Neural progenitor cell (in vitro differentiated cells): ENCODE data around the gene MAP4K3.

Experiments used
- EZH2 ChIP-seq: fragments of 200-600 bp; sonication (generic); IDR thresholded peaks from 2 replicates; pipeline ENCODE4 v1.6.1; 2017; ENCODE audit warnings: antibody characterized with exemption, mild to moderate bottlenecking, moderate library complexity
- EZH2phosphoT487 ChIP-seq: fragments of 200-600 bp; sonication (generic); IDR thresholded peaks from 2 replicates; pipeline ENCODE4 v1.6.1; 2017; ENCODE audit warnings: antibody characterized with exemption
- TF ChIP-seq, protein P1 (sequence below): fragments of 200-600 bp; sonication (generic); IDR thresholded peaks from 2 replicates; pipeline ENCODE4 v1.5.1; 2017; ENCODE audit warnings: antibody characterized with exemption, mild to moderate bottlenecking

DNA sequence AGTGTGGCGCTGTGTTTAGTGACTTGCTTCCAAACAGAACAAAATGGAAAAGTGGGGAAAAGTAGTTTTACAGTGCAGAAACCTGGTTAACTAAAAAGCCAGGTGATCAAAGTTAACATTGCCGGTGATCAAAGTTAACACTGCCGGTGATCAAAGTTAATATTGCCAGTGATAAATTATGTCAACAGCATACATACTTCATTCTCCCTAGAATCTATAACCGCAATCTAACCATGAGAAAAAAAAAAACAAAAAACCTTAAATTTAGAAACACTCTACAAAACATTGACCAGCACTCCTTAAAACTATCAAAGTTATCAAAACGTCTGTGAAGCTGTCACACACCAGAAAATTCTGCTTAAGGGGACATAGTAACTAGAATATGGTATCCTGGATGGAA, 18.6 kb downstream of the MAP4K3 start:
- TF ChIP-seq, protein P1, sequence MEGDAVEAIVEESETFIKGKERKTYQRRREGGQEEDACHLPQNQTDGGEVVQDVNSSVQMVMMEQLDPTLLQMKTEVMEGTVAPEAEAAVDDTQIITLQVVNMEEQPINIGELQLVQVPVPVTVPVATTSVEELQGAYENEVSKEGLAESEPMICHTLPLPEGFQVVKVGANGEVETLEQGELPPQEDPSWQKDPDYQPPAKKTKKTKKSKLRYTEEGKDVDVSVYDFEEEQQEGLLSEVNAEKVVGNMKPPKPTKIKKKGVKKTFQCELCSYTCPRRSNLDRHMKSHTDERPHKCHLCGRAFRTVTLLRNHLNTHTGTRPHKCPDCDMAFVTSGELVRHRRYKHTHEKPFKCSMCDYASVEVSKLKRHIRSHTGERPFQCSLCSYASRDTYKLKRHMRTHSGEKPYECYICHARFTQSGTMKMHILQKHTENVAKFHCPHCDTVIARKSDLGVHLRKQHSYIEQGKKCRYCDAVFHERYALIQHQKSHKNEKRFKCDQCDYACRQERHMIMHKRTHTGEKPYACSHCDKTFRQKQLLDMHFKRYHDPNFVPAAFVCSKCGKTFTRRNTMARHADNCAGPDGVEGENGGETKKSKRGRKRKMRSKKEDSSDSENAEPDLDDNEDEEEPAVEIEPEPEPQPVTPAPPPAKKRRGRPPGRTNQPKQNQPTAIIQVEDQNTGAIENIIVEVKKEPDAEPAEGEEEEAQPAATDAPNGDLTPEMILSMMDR: no peak
- no peak for TF ChIP-seq EZH2
- TF ChIP-seq EZH2phosphoT487: no peak
